Adrenal gland (tissue), 12 donors: Measurements from ENCODE around the gene GPATCH2. TPM values are rescaled to one million over a fixed set of nuclear protein-coding genes. Genes with fewer than 3 reads are reported as not detected.

ENCODE experiments used
- DNase-seq, 7 donors: peaks; one replicate each; pipeline ENCODE4 v3.0.0-alpha.2; 2019 to 2020
- H3K27ac ChIP-seq, 5 donors: fragments of 200-600 bp; sonication (generic) in 4 of 5; 1 replicate in 3 of 5; 2 replicates in 2 of 5; pipeline versions ENCODE4 v1.5.1 to v1.8.0; 2016 to 2020; ENCODE audit warnings: mild to moderate bottlenecking in 1 of 5
- H3K27me3 ChIP-seq: fragments of 200-600 bp; 2 replicates; pipeline ENCODE4 v1.8.0; 2021
- H3K36me3 ChIP-seq, 2 donors: fragments of 200-600 bp; replicated peaks in 1 of 2; 1 replicate in 1 of 2; 2 replicates in 1 of 2; pipeline versions ENCODE4 v1.5.1 to v1.8.0; 2018 to 2022
- H3K4me1 ChIP-seq, 2 donors: fragments of 200-600 bp; replicated peaks in 1 of 2; 1 replicate in 1 of 2; 2 replicates in 1 of 2; pipeline versions ENCODE4 v1.5.1 to v1.8.0; 2018 to 2021
- H3K4me3 ChIP-seq, 4 donors: fragments of 200-600 bp; sonication (generic) in 3 of 4; one replicate each; pipeline ENCODE4 v1.5.1; 2016 to 2018
- H3K9me3 ChIP-seq, 3 donors: fragments of 200-600 bp; sonication (generic) in 1 of 3; replicated peaks in 1 of 3; 1 replicate in 2 of 3; 2 replicates in 1 of 3; pipeline versions ENCODE4 v1.5.1 to v1.8.0; 2016 to 2021
- POLR2A ChIP-seq, 2 donors: fragments of 450-650 bp; IDR thresholded peaks; one replicate each; pipeline ENCODE4 v1.6.1; 2017; ENCODE audit warnings: antibody characterized with exemption in 2 of 2, mild to moderate bottlenecking in 2 of 2, moderate library complexity in 1 of 2
- WGBS, 4 donors: extraction: QIAGEN DNeasy Blood & Tissue Kit in 2 of 4; methylation state at CpG; one replicate each; pipeline versions ENCODE4 v1.1.5 to v1.1.7; 2013 to 2017; 5-methylcytosine and 5-hydroxymethylcytosine counted together
- intact Hi-C, 2 donors: fragments of 100-400 bp; cut with DNase I; formaldehyde crosslinking; loops; one replicate each; pipeline versions ENCODE4 v1.14.1 to v1.15.0; 2022 to 2023
- polyA plus RNA-seq, 3 donors: library from polyadenylated mRNA; stranded (reverse); fragments of 200-250 nt in 2 of 3; fragments of 350-450 nt in 1 of 3; fragmentation: Illumina TruSeq in 1 of 3; extraction: RNeasy Lipid Tissue Mini Kit (QIAGEN cat#74804) in 1 of 3; gene quantifications; one replicate each; pipeline ENCODE4 v1.2.3, GENCODE V29; 2013 to 2014
- total RNA-seq, 9 donors: library from RNA; depleted of rRNA in 4 of 9; stranded (reverse); fragments of >200 nt in 4 of 9; fragments of 120-200 nt in 1 of 9; fragmentation: NEBNext Ultra II Directional in 1 of 9; extraction: Animal tissue kit (Norgen Biotek cat#: 25700) in 1 of 9; gene quantifications; one replicate each; pipeline versions ENCODE4 v1.1.0 to v1.2.4, GENCODE V29; 2013 to 2023
- TF ChIP-seq, protein P1 (sequence below), 6 experiments: fragments of 450-650 bp in 4 of 6; fragments of 200-600 bp in 2 of 6; sonication (generic) in 1 of 6; IDR thresholded peaks; 1 replicate in 5 of 6; 2 replicates in 1 of 6; pipeline versions ENCODE4 v1.5.1 to v1.8.0; 2016 to 2021; ENCODE audit warnings: antibody characterized with exemption in 6 of 6, mild to moderate bottlenecking in 2 of 6, moderate library complexity in 1 of 6
- donor health status: healthy with polysubstance abuse.
- donor health status: Bipolar disorder and iron deficiency.
- donor health status: DM: yes; HTN: yes; CAD: no.
- donor health status: DM: no; HTN: no; CAD: no.
- donor health status: DM: no; HTN: no; CAD: no.
- donor health status: DM: yes; HTN: yes; CAD: no.

GPATCH2 gene
- total and polyA plus RNA-seq, 12 donors, result 4.0 to 29.3 (median 10.7) TPM

DNA sequence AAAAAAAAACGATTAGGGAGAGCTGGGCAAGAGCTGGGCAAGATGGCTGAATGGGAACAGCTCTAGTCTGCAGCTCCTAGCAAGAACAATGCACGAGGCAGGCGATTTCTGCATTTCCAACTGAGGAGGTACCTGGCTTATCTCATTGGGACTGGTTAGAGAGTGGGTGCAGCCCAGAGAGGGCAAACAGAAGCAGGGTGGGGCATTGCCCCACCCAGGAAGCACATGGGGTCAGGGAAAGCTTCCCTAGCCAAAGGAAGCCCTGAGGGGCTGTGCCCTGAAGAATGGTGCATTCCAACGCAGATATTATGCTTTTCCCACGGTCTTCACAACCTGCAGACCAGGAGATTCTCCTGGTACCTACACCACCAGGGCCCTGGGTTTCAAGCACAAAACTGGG is 251.6 kb downstream of the GPATCH2 start:
- TF ChIP-seq, protein P1, sequence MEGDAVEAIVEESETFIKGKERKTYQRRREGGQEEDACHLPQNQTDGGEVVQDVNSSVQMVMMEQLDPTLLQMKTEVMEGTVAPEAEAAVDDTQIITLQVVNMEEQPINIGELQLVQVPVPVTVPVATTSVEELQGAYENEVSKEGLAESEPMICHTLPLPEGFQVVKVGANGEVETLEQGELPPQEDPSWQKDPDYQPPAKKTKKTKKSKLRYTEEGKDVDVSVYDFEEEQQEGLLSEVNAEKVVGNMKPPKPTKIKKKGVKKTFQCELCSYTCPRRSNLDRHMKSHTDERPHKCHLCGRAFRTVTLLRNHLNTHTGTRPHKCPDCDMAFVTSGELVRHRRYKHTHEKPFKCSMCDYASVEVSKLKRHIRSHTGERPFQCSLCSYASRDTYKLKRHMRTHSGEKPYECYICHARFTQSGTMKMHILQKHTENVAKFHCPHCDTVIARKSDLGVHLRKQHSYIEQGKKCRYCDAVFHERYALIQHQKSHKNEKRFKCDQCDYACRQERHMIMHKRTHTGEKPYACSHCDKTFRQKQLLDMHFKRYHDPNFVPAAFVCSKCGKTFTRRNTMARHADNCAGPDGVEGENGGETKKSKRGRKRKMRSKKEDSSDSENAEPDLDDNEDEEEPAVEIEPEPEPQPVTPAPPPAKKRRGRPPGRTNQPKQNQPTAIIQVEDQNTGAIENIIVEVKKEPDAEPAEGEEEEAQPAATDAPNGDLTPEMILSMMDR (IDR thresholded peaks at IDR 0.05), result no peak
- TF ChIP-seq POLR2A (IDR thresholded peaks at IDR 0.05), result no peak
- H3K27ac ChIP-seq, result no peak overlapping the region
- H3K27me3 ChIP-seq, result no peaks in the 10 kb centered on the region
- DNase-seq, result no peak
- no peak overlapping the region for H3K4me3 ChIP-seq
- H3K9me3 ChIP-seq, result no peaks in the 10 kb centered on the region
- WGBS, 4 donors, result 68 to 80% (median 71%) methylated on average over 4 to 5 of the region's 5 CpGs
- H3K4me1 ChIP-seq, result no peaks in the 10 kb centered on the region
- intact Hi-C loops, result no loop called here
- no peaks in the 10 kb centered on the region for H3K36me3 ChIP-seq

Other genes with a start within 250 kb of the GPATCH2 start
- gene SPATA17, start 254 bp upstream of the GPATCH2 start, total RNA-seq, result 1 to 10 TPM in 2 of 9 donors, under 1 TPM in 6, not detected in 1; 0.09 to 4.4 (median 0.64) TPM
- 1 to 10 TPM in 1 of 3 donors, under 1 TPM in 2; 0.37 to 4.2 (median 0.56) TPM for gene SPATA17, start 254 bp upstream of the GPATCH2 start, polyA plus RNA-seq